Measurements from ENCODE around the gene PLS3.

DNA sequence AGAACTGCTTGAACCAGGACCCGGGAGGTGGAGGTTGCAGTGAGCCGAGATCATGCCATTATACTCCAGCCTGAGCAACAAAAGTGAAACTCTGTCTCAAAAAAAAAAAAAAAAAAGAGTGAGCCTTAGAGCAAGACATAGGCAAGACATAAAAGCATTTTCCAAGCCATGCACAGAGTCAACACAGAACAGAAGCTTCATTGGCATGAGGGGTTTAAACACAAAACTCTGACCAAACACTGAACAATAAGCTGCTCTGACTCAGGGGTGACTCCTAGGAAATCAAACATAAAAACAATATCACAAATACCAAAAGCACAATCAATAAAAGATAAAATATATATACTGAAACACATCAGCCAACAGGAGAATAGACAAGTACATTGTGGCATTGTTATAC, 136.8 kb downstream of the PLS3 start:
- TF ChIP-seq, protein P1, sequence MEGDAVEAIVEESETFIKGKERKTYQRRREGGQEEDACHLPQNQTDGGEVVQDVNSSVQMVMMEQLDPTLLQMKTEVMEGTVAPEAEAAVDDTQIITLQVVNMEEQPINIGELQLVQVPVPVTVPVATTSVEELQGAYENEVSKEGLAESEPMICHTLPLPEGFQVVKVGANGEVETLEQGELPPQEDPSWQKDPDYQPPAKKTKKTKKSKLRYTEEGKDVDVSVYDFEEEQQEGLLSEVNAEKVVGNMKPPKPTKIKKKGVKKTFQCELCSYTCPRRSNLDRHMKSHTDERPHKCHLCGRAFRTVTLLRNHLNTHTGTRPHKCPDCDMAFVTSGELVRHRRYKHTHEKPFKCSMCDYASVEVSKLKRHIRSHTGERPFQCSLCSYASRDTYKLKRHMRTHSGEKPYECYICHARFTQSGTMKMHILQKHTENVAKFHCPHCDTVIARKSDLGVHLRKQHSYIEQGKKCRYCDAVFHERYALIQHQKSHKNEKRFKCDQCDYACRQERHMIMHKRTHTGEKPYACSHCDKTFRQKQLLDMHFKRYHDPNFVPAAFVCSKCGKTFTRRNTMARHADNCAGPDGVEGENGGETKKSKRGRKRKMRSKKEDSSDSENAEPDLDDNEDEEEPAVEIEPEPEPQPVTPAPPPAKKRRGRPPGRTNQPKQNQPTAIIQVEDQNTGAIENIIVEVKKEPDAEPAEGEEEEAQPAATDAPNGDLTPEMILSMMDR (IDR thresholded peaks at IDR 0.05): no peak
- no peak for TF ChIP-seq POLR2A (IDR thresholded peaks at IDR 0.05)
